Panc1 (cell line): ENCODE results near the gene HIC2. TPM values are rescaled to one million over a fixed set of nuclear protein-coding genes. Genes with fewer than 3 reads are reported as not detected.
"Not testable (repeated sequence)": the region's sequence is repeated elsewhere in the genome, so short reads cannot be mapped to it uniquely, and the experiment has no call there.

Experiments
- ATAC-seq: fragments of 200-7000 bp; cut with Tn5 transposase; 2 replicates; pipeline ENCODE4 v1.9.1; 2020; ENCODE audit warnings: mild to moderate bottlenecking, moderate library complexity
- BruUV-seq: library from RNA; stranded (reverse); fragments of 400-500 nt; replicated peaks from 2 replicates; lab custom pipeline; 2021; lab: Mats Ljungman, UMichigan
- CTCF ChIA-PET: fragments of 300-600 bp; sonication (Branson Sonifier 250); formaldehyde crosslinking; loops from one replicate; lab custom pipeline; 2022; ENCODE audit warnings: antibody characterized with exemption; lab: Charles Lee
- POLR2A ChIA-PET: fragments of 300-600 bp; sonication (Branson Sonifier 250); formaldehyde crosslinking; loops from one replicate; lab custom pipeline; 2022; ENCODE audit warnings: antibody characterized with exemption; lab: Charles Lee
- DNase-seq: peaks from one replicate; pipeline ENCODE4 v3.0.0-alpha.2; 2010; ENCODE audit warnings: low read depth, low spot score
- H3K27ac ChIP-seq: 2 replicates; pipeline ENCODE4 v1.5.1; 2011; ENCODE audit warnings: mild to moderate bottlenecking, low read length, inconsistent platforms
- H3K27me3 ChIP-seq: fragments of 200-500 bp; sonication (Bioruptor generic); 2 replicates; pipeline ENCODE4 v1.6.0; 2014; ENCODE audit warnings: low read length, inconsistent platforms; ENCODE audit not compliant: control insufficient read depth, insufficient read depth
- H3K36me3 ChIP-seq: fragments of 200-500 bp; sonication (Bioruptor generic); 2 replicates; pipeline ENCODE4 v1.5.1; 2014; ENCODE audit warnings: inconsistent platforms, mild to moderate bottlenecking, low read length, moderate library complexity; ENCODE audit not compliant: control insufficient read depth, insufficient read depth
- H3K4me1 ChIP-seq: 2 replicates; pipeline ENCODE4 v1.5.1; 2011; ENCODE audit warnings: inconsistent platforms, mild to moderate bottlenecking, low read length, moderate library complexity; ENCODE audit not compliant: control insufficient read depth, insufficient read depth
- H3K4me3 ChIP-seq, 2 experiments: 2 replicates each; pipeline ENCODE4 v1.5.1; 2011 to 2012; ENCODE audit warnings: low read depth in 2 of 2, low read length in 2 of 2, mild to moderate bottlenecking in 2 of 2, inconsistent platforms in 1 of 2, moderate library complexity in 1 of 2
- H3K9me3 ChIP-seq: fragments of 200-500 bp; sonication (Bioruptor generic); 2 replicates; pipeline ENCODE4 v1.5.1; 2014; ENCODE audit warnings: low read depth, mild to moderate bottlenecking, inconsistent platforms, low read length, moderate library complexity; ENCODE audit not compliant: control insufficient read depth, insufficient read depth
- in situ Hi-C: cut with HindIII; loops from 2 replicates; pipeline ENCODE4 v1.10.0; 2016; ENCODE audit warnings: low sequenced_read_pairs, low pct_unique_long_range_greater_than_20kb
- intact Hi-C: fragments of 100-400 bp; cut with micrococcal nuclease; formaldehyde crosslinking; loops from one replicate; pipeline ENCODE4 v1.10.0; 2022; ENCODE audit not compliant: unreplicated experiment
- total RNA-seq: library from RNA; stranded (reverse); gene quantifications from one replicate; pipeline ENCODE4 v1.2.1, GENCODE V29; 2021; ENCODE audit not compliant: unreplicated experiment

HIC2 gene
- total RNA-seq, 1 experiment from 2014 or later = 7.3 TPM

DNA sequence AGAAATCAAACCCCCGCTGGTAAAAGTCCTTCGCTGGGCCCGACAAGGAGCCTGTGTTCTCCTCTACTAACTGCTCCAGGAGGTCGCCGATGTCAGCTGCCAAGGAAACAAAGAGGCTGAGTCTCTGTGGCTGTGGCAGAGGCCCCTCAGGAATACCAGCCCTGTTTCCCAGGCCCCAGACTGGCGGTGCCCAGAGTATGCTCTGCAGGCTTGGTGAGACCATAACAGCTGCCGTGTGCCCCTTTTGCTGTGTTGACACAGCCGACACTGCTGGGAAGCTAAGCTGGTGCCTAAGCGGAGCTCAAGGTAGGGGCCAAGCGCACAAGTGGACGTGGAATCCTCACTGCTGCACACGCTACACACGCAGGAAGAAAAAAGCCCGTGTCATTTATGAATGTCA lies 66.9 kb downstream of the HIC2 start:
- DNase-seq, ATAC-seq, POLR2A ChIA-PET, H3K4me1 ChIP-seq, in situ Hi-C loops, H3K36me3 ChIP-seq, H3K27me3 ChIP-seq, intact Hi-C loops, H3K4me3 ChIP-seq, H3K27ac ChIP-seq, BruUV-seq, H3K9me3 ChIP-seq, CTCF ChIA-PET: not testable (repeated sequence)

DNA sequence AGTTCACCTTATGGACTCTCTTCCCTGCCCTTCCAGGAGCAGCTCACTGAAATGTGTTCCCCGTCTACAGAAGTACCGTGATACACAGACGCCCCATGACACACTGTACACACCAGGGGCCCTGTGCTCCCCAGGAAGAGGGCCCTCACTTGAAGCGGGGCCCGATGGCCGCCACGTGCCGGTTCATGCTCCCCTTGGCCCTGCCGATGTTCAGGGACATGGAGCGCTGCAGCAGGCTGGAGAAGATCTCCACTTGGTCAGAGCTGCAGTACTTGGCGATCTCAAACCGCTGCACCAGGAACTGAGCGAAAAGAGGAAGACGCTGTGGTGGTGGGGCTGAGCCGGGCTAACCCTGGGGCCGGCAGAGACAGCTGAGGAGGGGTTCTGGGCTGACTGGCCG lies 70.6 kb downstream of the HIC2 start:
- BruUV-seq, CTCF ChIA-PET, intact Hi-C loops, POLR2A ChIA-PET, H3K27ac ChIP-seq, H3K4me3 ChIP-seq, H3K4me1 ChIP-seq, H3K9me3 ChIP-seq, DNase-seq, in situ Hi-C loops, H3K27me3 ChIP-seq, H3K36me3 ChIP-seq, ATAC-seq: not testable (repeated sequence)

DNA sequence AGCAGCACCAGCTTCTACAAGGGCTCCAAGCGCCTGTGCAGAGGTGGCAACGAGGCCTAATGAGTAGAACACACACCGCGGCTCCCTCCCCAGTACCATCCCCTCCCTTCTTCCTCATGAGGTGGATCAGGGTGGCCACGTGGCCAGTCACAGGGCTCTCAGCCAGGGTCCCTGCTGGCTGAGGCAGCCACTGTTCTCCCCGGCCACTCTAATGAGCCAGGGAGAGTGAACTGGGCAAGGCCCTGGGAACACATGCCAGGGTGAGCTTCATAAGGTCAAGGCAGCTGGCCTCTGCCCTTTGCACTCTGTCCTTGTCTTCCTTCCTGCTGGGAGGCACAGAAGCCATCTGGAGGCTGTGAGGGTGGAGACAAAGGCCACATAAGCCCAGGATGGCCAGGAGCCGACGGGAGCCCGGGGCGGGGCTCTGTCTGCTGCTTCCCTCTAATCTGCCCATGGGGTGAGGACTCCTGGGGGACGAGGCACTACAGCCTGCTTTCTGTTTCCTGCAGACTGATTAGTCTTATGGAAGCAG lies 72.0 kb downstream of the HIC2 start:
- H3K27me3 ChIP-seq, H3K4me3 ChIP-seq, H3K27ac ChIP-seq, in situ Hi-C loops, DNase-seq, CTCF ChIA-PET, BruUV-seq, ATAC-seq, POLR2A ChIA-PET, intact Hi-C loops, H3K36me3 ChIP-seq, H3K9me3 ChIP-seq, H3K4me1 ChIP-seq: not testable (repeated sequence)

DNA sequence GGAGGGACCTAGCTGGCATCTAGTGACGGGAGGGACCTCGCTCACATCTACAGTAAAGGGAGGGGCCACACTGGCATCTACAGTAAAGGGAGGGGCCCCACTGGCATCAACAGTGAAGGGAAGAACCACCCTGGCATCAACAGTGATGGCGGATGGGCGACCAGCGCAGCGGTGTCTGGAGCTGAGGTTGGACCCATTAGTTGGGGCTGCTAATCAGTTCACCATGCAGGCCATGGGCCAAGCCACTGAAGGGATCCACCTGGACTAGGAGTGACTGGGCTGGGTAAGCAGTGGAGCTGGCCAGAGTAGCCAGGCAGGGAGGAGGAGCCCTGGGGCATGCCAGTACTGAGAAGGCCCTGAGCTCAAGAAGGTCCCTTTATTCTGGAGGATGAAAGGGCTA lies 73.4 kb downstream of the HIC2 start:
- in situ Hi-C loops, H3K36me3 ChIP-seq, H3K9me3 ChIP-seq, H3K27ac ChIP-seq, intact Hi-C loops, BruUV-seq, POLR2A ChIA-PET, H3K4me1 ChIP-seq, H3K27me3 ChIP-seq, H3K4me3 ChIP-seq, DNase-seq, CTCF ChIA-PET, ATAC-seq: not testable (repeated sequence)

DNA sequence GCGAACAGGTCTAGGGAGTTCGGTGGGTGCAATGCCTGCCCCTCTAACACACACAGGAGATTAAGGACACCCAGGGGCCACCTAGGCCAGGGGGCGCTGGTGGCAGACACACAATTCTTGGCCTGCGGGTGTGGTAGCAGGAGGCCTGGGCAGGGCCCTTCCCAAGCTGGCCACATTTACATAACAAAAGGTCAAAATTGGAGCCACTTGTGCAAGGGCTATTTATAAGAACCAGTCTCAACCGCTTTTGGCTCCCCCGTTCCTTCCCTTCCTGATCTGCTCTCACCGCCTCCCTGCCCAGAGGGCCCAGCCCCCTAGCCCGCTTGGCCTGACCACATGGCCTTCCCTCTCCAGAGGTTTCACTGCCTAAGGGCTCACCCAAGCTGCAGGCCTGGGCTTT lies 75.1 kb downstream of the HIC2 start:
- H3K27ac ChIP-seq, DNase-seq, H3K9me3 ChIP-seq, in situ Hi-C loops, BruUV-seq, H3K27me3 ChIP-seq, intact Hi-C loops, H3K36me3 ChIP-seq, POLR2A ChIA-PET, CTCF ChIA-PET, H3K4me3 ChIP-seq, ATAC-seq, H3K4me1 ChIP-seq: not testable (repeated sequence)

DNA sequence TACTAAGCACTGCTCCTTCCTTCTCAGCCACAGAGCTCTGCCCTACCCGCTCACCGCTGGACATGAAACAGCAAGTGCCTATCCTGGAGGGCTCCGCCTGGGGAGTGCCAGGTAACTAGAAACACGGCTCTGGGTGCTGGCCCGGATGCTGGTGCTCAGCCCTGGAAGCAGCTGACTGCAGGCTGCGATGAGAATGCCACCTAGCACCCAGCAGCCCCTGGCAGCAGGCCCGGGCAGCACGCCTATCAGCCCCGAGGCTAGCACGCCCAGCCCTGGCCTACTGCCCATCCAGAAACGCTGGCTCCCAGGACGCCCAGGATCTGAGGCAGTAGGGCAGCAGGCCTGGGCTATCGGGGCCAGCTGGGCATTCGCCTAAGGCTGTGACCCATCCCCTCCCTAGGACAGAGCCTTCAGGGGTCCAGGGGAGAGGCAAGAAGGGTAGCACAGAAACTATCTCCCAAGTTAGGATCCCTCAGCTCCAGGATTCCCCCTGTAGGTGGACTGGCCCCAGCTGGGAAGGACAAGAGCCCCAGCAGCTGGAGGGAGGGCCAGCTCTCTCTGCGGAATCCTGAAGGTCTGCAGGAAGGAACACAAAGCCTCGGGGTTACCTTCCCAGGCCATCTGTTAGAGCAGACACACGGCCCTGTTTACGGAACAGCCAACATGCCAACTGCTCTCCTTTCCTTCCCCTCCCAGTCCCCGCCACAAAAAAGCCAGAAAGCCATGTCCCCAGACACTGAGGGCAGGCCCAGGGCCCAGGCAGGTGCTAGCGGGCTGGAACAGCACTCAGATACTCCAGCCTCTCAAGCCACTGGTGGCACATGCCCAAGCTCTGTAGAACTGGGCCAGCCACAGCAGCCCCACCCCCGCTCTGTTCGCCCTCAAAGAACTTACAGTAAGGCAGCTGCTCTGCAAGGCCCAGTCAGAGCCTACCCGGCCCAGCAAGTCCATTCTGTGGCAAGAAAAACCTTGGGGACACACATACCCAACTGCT lies 76.9 kb downstream of the HIC2 start:
- ATAC-seq = peak; percentile 64
- BruUV-seq, POLR2A ChIA-PET, H3K27ac ChIP-seq, CTCF ChIA-PET, in situ Hi-C loops, H3K9me3 ChIP-seq, H3K4me3 ChIP-seq, intact Hi-C loops, H3K36me3 ChIP-seq, H3K4me1 ChIP-seq, H3K27me3 ChIP-seq, DNase-seq: not testable (repeated sequence)

DNA sequence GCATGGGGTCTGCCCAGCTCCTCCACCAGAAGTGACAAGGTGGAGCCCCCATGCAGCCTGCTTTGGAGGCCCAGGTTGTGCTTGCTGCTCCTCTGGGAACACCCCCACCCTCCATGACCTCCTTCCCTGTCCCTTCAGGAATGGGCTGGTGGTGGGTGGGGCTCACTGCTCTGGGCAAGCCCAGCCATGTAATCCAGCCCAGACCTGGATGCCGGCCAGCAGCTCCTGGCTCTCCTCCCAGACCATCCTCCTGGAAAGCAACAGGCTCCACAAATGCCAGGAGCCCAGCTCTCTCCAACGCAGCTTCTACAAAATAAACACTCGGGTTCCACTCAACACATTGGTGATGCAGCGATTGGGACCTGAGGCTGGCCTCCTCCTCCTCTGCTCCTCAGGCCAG lies 80.8 kb downstream of the HIC2 start:
- peak; percentile 68 for ATAC-seq
- H3K36me3 ChIP-seq, intact Hi-C loops: not testable (repeated sequence)

More for the DNA sequence above, 80.8 kb downstream of the HIC2 start:
- H3K27ac ChIP-seq, CTCF ChIA-PET, H3K27me3 ChIP-seq, H3K4me1 ChIP-seq, POLR2A ChIA-PET, in situ Hi-C loops, H3K9me3 ChIP-seq, DNase-seq, H3K4me3 ChIP-seq, BruUV-seq: not testable (repeated sequence)
